ENCODE data around the gene HS3ST3B1. TPM values are rescaled to one million over a fixed set of nuclear protein-coding genes. Genes with fewer than 3 reads are reported as not detected.

The HS3ST3B1 gene
- polyA plus RNA-seq, 4 donors, result 0.91 to 29.7 (median 28.2) TPM

DNA sequence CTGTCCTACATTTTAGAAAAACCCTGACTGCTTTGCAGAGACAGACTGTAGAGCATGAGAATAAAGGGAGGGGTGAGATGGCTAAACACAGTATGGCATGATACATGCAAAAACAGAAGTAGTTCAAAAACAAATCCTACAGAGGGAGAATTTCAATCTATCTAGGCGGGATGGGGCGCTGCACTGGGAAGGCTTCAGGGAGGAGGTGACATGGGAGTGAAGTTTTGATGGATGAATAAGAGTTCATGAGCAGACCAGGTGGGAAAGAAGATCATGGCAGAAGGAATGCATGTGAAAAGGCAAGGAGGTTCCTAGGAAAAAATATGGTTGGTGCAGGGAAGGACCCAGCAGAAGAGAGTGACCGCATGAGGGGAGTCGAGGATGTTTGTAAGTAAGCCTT, 19.2 kb downstream of the HS3ST3B1 start:
- DNase-seq (ENCODE audit: low read depth in 4 of 4, low spot score in 3 of 4), result no peak

DNA sequence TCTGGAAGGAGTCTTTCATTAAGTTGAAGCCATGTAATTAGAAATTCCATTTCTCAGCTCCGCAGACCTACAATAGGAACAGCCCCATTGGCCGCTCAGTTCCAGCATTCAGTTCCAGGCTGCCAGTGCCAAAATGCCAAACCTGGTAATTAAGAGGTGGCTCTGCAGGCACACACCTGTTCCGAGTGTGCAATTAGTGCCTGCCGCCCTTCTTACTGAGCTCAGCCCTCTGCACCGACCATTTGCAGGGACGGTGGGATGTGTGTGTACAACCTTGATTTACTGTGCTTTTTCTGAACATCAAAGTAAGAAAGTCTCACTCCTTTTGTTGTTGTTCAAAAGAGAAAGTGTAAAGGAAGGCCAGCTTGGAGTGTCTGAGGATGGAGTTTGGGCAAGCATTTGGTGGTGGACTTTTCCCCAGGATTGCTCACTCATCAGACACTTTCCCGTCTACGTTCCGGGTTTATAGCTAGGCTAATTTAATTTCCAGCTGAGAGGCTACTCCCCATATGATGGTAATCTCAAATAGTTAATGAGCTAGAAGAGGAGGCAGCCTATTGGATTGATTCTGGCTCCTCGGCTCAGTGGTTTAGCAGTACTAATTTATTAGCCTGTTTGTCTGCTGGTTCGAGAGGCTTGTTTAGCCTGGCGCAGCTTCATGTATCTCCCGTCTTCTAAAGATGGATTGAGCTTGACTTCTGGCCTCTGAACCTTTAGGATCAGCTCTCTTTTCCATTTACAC, 20.0 kb downstream of the HS3ST3B1 start:
- DNase-seq (ENCODE audit: low read depth in 4 of 4, low spot score in 3 of 4), result no peak

DNA sequence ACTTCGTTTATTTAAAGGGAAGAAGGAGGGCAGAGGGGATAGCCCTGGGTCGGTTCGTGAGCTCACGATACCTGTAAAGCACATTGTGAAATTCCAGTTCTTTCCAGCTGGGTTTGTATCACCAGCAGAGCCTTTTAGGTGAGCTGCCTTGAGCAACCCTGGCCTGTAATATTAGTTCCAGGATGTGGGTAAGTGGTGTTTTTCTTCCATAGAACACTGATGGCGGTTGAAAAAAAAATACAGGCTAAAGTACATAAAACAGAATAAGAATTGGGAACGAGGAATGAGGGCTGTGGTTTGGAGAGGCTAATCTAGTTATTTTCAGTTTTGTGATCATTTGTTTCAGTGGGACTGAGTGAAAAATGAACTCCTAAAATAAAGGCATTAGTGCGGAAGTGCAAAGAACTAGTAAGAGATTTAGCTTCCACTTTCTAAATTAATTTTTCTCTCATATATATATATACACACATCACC, 20.6 kb downstream of the HS3ST3B1 start:
- no peak for DNase-seq (ENCODE audit: low read depth in 4 of 4, low spot score in 3 of 4)

DNA sequence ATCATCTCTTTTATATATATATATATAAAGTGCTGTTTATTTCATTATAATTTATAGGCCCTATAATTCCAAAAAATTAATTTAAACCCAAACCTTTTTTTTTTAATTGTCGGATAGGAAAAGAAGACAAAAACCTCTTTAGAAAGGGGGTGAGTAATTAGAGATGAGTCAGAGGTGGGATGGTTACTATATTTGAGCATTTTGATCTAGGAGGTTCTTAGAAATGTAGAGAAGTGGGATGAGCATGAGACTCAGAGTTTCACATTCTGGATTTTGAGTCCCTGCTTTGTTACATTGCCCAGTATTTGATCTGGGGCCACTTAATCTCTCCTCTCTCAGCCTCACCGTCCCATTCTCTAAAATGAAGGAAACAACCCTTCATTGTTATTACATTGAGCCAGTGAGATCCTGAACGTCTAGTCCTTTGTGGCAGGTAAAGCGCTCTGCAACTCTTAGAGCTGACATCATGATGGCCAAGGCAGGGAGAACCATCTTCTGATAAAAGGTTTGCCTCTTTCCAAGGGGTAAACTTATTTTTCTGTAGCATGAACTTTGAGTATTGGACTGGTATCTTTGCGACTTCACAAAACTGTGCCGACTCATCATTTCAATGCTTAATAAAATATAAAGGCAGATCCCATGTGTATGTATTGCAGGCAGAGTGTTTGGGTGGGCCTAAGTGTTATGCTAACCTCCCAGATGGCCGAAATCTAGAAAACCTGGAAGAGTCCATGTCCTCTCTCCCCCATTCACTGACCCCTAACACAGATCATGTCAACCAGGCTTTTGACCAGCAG, 21.3 kb downstream of the HS3ST3B1 start:
- no peak for DNase-seq (ENCODE audit: low read depth in 4 of 4, low spot score in 3 of 4)

DNA sequence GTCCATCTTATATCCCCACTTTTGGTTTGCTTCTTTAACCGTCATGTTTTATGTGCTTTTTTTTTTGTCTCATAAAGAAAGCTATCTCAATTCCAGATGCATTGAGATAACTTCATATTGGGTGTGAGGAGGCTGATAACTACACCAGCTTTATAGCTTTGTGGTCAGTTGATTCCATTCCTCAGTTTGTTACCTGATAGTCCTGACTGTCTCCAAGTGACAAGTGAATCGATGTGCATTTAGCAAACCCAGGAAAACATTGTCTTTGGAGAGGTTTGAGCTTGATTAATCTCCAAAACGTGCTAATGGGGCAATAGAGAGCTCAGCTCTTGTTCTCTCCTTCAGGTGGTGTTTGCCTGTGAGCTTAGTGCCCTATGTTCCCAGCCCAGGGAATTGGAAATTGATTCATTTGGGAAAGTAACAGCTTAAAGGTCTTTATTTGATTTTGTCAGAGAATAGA, 22.7 kb downstream of the HS3ST3B1 start:
- DNase-seq (ENCODE audit: low read depth in 4 of 4, low spot score in 3 of 4), result no peak

DNA sequence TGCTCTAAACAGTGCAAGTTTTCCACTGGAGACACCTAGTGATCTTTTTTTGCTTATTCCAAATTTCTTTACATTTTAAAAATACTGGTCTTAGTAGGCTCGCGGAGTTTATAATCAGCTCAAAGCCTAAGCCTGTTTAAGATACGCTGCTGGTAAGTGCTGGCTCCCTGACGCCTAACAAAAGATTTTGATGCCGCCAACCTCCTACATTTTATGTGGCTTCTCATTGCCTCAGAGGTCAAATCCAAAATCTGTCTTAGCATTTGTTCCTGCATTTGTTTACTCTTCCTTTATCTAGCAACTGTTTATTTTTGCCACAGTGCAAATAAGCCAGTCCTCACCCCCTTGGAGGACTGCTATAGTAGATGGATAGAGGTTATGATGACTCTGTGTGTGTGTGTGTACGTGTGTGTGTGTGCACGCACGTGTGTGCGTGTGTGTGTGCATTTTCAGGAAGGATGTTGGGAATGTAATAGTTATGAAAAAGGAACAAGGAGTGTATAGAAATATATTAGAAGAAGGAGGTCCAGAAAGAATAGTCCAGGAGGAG, 24.8 kb downstream of the HS3ST3B1 start:
- no peak for DNase-seq (ENCODE audit: low read depth in 4 of 4, low spot score in 3 of 4)

DNA sequence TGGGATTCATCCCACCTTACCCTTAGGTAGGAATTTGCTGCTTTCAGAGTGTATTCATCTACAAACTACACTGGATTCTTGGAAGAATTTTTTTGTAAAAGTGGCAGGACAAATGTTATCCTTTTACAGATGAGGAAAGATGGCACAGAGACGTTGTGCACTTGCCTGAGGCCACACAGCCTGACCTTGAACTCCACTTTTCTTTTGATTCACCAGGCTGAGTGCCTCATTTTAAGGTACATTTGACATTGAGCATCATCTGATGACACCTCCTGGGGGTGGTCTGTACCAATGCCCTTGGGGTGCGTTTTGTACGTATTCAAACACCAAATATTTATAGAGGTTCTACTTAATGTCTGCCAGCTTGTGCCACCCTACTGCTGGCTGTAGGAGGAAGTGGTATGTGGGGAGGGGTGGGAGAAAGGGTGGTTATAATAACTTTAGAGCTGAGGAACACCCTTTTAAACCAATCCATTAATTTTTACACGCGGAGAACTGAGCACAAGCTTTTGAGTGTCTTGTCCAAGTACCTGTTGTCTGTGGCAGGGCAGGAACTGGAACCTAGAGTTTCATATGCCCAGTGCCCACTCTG, 29.1 kb downstream of the HS3ST3B1 start:
- no peak for DNase-seq (ENCODE audit: low read depth in 4 of 4, low spot score in 3 of 4)

DNA sequence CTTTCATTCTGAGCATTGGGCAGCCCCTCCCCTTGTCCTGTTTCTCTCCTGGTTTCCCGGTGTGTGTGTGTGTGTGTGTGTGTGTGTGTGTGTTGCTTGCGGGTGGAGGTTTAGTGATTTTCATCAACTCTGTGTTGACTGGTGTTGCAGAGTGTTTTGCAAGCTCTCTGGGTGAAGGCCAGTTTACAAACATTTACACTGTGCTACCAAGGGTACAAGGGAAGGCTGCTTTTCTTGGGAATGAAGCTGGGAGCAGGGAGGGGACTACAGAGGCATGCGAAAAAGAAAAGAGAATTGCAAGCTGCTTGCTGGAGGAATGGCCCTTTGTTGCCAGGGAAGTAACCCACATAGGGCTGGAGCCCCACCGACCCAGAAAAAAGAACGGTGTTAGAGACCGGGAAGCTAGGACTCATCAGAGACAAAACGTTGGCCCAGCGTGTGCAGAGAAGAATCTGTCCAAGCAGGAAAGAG, 29.6 kb downstream of the HS3ST3B1 start:
- DNase-seq (ENCODE audit: low read depth in 4 of 4, low spot score in 3 of 4), result no peak

DNA sequence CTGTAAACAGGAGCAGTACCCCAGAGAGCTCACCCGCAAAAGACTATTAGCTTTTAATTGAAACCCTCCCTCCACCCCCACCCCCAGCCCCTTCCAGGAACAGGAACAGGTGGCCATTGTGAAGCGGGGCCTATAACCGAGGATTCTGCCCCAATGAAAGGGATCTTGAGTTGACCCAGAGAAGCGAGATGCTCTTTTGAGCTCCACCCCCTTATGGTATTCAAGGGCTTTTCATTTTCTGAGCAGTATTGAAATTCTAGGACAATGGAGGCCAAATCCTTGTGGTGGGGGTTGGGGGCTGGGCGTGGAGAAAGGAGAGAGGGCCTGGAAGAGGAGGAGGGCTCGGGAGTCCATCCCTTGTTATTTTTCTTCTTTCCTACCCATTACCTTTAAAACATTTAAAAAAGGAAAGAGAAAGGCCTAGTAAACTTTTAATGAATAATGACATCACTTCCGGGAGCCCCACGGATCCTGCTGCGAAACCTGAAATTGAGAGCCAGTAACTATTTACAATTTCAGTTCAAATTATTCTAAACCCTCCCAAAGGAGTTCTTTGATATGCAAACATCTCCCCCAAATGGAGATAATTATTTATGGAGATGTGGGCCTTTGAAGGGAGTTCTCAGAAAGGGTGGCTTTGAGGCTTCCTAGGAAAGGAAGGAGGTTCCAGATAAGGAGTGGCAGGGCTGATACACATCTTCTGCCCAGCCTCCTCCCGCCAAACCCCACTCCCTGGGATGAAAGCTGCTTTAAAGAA, 30.5 kb downstream of the HS3ST3B1 start:
- no peak for DNase-seq (ENCODE audit: low read depth in 4 of 4, low spot score in 3 of 4)

DNA sequence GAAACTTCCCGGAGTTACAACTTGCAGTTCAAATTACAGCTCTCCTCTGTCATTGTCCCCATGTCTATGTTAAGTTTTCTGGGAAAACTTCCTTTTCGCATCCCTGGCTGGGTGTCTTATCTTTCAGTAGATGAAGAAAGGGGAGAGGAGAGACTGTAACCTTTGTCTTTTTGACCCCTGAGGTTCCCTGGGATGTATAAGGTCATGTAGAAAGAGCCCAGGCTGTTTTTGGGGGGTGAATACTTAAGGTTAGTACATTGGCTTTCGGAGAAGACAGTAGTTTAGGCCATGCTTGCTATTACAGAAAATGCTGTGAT, 31.1 kb downstream of the HS3ST3B1 start:
- no peak for DNase-seq (ENCODE audit: low read depth in 4 of 4, low spot score in 3 of 4)

DNA sequence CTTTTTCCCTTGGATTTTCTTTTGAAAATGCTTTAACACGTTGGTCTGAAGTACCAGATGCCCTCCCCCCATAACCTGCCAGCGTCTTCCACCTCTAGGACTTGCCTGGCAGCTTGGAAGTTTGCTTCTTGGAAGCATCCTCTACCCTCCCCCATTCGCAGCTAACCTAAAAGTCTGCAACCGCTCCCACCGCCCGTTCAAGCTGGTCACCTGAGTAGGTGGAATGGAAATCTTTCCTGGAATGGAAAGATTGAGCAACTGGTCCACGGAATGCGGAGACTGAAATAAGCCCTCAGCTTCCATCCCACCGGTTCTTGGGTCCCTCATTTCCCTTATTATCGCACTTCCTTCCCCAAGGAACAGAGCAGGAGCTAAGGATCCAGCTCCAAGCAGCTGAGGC, 31.4 kb downstream of the HS3ST3B1 start:
- DNase-seq (ENCODE audit: low read depth in 4 of 4, low spot score in 3 of 4), result no peak

DNA sequence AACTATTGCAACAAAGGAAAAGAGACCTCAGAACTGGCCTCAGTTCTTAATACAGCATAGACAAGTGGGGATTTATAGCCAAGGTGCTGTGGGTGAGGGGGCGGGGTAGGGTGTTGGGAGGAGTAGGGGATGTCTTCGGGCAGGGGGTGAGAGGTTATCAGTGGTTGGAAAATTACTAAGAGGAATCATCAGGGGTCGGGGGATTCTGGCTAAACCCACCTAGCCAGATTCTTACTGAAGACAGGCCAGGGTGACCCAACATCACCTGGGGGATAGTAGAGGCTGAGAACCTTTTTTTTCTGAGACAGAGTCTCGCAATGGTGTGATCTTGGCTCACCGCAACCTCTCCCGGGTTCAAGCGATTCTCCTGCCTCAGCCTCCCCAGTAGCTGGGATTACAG, 32.6 kb downstream of the HS3ST3B1 start:
- DNase-seq (ENCODE audit: low read depth in 4 of 4, low spot score in 3 of 4), result no peak

DNA sequence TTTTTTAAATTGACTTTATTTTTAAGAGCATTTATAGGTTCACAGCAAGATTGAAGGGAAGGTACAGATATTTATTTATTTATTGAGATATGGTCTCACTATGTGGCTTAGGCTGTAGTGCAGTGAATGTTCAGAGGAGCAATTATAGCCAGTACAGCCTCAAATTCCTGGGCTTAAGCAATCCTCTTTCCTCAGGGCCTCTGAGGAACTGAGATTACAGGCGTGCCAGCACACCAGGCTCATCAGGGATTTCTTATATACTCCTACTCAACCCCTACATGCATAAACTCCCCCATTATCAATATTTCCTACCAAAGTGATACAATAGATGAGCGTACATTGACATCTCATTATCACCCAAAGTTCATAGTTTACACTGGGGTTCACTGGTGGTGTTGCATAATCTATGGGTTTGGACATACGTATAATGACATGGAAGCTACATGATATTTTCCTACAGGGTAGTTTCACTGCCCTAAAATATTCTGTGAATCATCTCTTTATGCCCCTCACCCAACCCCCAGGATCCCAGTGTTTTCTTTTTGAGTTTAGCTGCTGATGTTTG, 33.5 kb downstream of the HS3ST3B1 start:
- no peak for DNase-seq (ENCODE audit: low read depth in 4 of 4, low spot score in 3 of 4)

DNA sequence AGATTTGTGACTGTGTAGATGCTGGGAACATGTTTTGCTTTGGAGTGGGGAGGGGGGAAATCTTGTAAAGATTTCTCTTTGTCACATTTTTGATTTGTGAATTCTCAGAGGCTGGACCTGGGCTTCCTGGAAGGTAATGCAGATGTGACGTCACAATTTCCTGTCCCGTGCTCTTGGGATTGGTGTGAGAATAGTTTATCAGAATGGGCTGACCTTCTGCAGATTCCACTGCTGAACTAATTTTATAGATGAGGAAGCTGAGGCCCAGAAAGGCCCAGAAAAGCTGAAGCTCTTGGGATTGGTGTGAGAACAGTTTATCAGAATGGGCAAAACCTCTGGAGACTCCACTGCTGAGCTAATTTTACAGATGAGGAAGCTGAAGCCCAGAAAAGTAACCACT, 34.0 kb downstream of the HS3ST3B1 start:
- no peak for DNase-seq (ENCODE audit: low read depth in 4 of 4, low spot score in 3 of 4)

DNA sequence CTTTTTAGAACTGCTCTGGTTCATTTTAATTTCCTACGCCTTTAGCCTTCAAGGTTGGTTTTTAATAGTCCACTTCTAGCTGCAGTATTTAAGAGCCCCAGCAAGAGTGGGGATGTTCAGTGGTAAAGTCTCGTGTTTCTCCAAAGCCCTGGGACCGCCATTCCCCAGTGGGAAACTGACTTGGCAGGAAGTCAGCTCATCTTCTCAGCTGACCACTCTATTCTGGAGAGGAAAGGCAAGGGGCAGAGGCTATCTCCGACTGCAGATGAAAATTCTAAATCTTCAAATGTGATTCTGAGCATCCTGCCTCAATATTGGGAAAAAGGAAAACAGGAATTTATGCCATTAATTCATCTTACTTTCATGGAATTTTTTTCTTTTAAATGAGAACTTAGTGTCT, 35.5 kb downstream of the HS3ST3B1 start:
- DNase-seq (ENCODE audit: low read depth in 4 of 4, low spot score in 3 of 4), result no peak

DNA sequence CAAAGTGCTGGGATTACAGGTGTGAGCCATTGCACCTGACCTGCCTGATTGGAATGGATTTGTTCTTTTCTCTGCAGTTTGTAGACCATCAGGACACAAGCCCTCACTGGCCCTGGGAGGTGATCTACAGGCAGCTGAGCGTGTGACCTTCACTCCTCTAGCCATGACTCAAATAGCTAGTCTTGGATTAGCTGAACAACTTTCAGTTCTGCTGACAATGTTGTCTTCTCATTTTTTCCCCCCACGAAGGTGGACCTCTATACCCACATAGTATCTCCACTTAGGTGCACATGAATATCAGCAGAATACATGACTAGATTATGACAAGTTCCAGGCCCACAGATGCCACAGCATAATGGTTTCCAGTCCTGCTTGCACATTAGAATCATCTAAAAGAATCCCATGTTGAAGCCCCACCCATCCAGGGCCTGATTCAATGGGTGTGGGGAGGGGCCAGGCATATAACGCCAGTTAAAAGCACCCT, 36.8 kb downstream of the HS3ST3B1 start:
- DNase-seq (ENCODE audit: low read depth in 4 of 4, low spot score in 3 of 4), result no peak

DNA sequence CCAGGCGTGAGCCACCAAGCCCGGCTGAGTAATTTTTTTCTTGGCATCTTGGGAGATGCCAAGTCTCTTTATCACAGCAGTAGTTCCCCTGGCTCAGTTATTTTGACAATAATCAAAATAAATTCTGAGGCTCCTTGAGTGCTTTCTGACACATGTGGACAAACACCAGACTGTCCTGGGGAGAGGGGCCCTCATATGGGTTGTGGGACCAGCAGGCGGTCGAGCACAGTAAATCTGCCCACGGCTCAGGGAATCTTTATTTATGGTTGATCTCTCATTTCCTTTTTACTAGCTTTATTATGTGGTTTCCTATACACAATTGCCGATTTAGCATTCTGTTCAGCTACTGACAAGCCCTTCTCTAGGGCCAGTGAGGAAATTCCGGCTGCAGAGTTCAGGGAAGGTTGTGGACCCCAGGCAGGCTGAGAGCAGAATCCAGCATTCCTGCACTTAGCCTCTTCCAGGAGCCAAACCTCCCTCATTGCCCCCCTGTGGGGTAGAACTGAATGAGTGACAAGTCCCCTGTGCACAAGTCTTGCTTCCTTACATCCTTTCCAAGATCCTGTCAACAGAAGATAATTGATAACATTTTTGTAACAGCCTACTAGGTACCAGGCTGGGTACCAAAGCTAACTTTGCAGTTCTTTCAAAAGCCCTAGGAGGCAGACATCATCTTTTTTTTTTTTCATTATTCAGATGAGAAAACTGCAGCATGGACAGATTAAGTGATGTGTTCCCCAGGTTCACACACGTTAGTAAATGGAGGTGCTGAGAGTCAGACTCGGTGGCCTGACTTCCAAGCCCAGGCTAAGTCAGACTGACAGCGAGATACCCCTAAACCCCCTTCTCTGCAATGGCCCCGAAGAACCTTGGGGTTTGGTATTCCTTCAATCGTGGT, 40.2 kb downstream of the HS3ST3B1 start:
- DNase-seq (ENCODE audit: low read depth in 4 of 4, low spot score in 3 of 4), result no peak

DNA sequence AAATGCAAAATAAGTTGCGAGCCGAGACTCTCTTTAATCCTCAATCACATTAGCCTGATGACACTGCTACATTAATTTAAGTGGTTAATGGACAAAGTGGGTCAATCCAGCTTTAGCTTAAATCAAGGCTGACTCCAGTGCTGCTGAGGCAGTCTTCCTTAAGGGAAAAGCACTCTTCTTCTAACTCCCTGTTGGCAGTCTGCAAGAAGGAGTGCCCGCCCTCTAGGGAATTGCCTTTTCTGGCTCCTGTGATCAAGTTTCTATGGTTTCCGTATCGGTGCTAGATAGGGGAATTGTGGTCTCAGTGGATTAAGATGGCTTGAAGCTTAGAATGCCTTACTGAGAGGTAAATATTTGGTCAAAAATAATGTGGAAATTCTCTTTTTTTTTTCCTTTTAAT, 41.0 kb downstream of the HS3ST3B1 start:
- no peak for DNase-seq (ENCODE audit: low read depth in 4 of 4, low spot score in 3 of 4)

DNA sequence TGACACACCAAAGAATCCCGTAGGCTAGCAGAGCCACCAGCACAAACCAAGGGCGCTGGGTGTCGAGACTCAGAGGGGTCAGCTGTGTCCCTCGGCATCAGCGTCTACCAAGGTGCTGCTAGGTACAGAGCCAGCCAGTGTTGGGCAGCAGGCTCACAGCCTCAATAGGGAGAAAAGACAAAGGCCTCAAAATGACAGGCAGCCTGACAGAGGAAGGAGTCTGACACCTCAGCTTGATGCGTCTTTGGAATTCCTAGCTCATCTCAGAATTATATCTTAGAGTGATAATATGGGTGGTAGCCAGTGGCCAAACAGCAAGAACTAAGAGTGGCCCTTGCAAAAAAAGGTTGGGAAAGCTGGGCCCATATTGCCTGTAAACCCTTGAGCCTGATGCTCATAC, 45.9 kb downstream of the HS3ST3B1 start:
- DNase-seq (ENCODE audit: low read depth in 4 of 4, low spot score in 3 of 4), result no peak

Measured in left renal pelvis (tissue), 4 donors.